K562 (cell line): ENCODE measurements around the gene MTG1. TPM values are rescaled to one million over a fixed set of nuclear protein-coding genes. Genes with fewer than 3 reads are reported as not detected.

ENCODE experiments used
- ARID1B ChIP-seq: fragments of 450-650 bp; IDR thresholded peaks from 2 replicates; pipeline ENCODE4 v1.6.1; 2016; ENCODE audit warnings: antibody characterized with exemption, mild to moderate bottlenecking, inconsistent platforms
- HDAC2 ChIP-seq: fragments of 450-650 bp; IDR thresholded peaks from 2 replicates; pipeline ENCODE4 v1.6.1; 2016; ENCODE audit warnings: mild to moderate bottlenecking
- HDGF ChIP-seq: fragments of 450-650 bp; IDR thresholded peaks from 2 replicates; pipeline ENCODE4 v1.6.1; 2016
- HOXB6 ChIP-seq: fragments of 250-450 bp; sonication (Bioruptor Pico); IDR thresholded peaks from 2 replicates; pipeline ENCODE4 v1.5.1; 2022; ENCODE audit warnings: mild to moderate bottlenecking, borderline replicate concordance
- KDM2B ChIP-seq: fragments of 250-450 bp; sonication (Bioruptor Pico); IDR thresholded peaks from 2 replicates; pipeline ENCODE4 v1.8.0; 2021; ENCODE audit warnings: mild to moderate bottlenecking, moderate library complexity
- KDM4B ChIP-seq, 2 experiments: fragments of 450-650 bp in 1 of 2; sonication (generic) in 1 of 2; IDR thresholded peaks; 2 replicates each; pipeline ENCODE4 v1.6.1; 2016 to 2017; ENCODE audit warnings: borderline replicate concordance in 2 of 2, antibody characterized with exemption in 1 of 2, low read depth in 1 of 2, mild to moderate bottlenecking in 1 of 2
- MAFG ChIP-seq: fragments of 450-650 bp; conservative IDR thresholded peaks from 2 replicates; pipeline ENCODE4 v1.6.1; 2016; ENCODE audit warnings: missing genetic modification characterization, missing compliant biosample characterization
- MCM2 ChIP-seq: fragments of 450-650 bp; IDR thresholded peaks from 2 replicates; pipeline ENCODE4 v1.6.1; 2017; ENCODE audit warnings: low read depth, mild to moderate bottlenecking
- MECOM ChIP-seq: fragments of 250-450 bp; sonication (Bioruptor Pico); IDR thresholded peaks from 2 replicates; pipeline ENCODE4 v1.8.0; 2022; ENCODE audit warnings: inconsistent platforms
- NCOA1 ChIP-seq: fragments of 450-650 bp; IDR thresholded peaks from 2 replicates; pipeline ENCODE4 v1.6.1; 2016; ENCODE audit warnings: low read depth
- NCOA4 ChIP-seq: fragments of 450-650 bp; IDR thresholded peaks from 2 replicates; pipeline ENCODE4 v1.6.1; 2018; ENCODE audit warnings: mild to moderate bottlenecking; ENCODE audit not compliant: partially characterized antibody
- NFRKB ChIP-seq: fragments of 450-650 bp; IDR thresholded peaks from 2 replicates; pipeline ENCODE4 v1.6.1; 2016; ENCODE audit warnings: low read depth
- NFYB ChIP-seq: IDR thresholded peaks from 2 replicates; pipeline ENCODE4 v1.6.1; 2011; ENCODE audit warnings: mild to moderate bottlenecking, moderate library complexity; ENCODE audit not compliant: insufficient read length; ENCODE audit errors: extremely low read depth
- NONO ChIP-seq, 2 experiments: fragments of 200-400 bp in 1 of 2; fragments of 450-650 bp in 1 of 2; formaldehyde crosslinking in 1 of 2; IDR thresholded peaks; 2 replicates each; pipeline ENCODE4 v1.6.1; 2017; ENCODE audit warnings: low read depth in 2 of 2, mild to moderate bottlenecking in 2 of 2, moderate library complexity in 2 of 2, low read length in 1 of 2
- PHF20 ChIP-seq: fragments of 450-650 bp; IDR thresholded peaks from 2 replicates; pipeline ENCODE4 v1.6.1; 2018; ENCODE audit not compliant: partially characterized antibody
- SIN3A ChIP-seq, 2 experiments: fragments of 150-350 bp in 1 of 2; IDR thresholded peaks; 2 replicates each; pipeline ENCODE4 v1.6.1; 2011 to 2016; ENCODE audit warnings: borderline replicate concordance in 2 of 2, low read depth in 2 of 2, low read length in 2 of 2, mild to moderate bottlenecking in 2 of 2, moderate library complexity in 2 of 2; ENCODE audit not compliant: control insufficient read depth in 1 of 2
- ZNF561 ChIP-seq: fragments of 450-650 bp; formaldehyde crosslinking; conservative IDR thresholded peaks from 2 replicates; pipeline ENCODE4 v1.4.0; 2020; ENCODE audit warnings: mild to moderate bottlenecking, moderate library complexity
- polyA plus RNA-seq, 8 experiments: library from polyadenylated mRNA; depleted of rRNA in 4 of 8; stranded (reverse) in 5 of 8; unstranded in 3 of 8; fragments of >200 nt; fragmentation: Nextera tagmentation in 2 of 8; fragmentation: Illumina TruSeq in 1 of 8; extraction: Ambion mirVana in 2 of 8; extraction: Trizol in 1 of 8; gene quantifications; 2 replicates each; pipeline versions ENCODE4 v1.2.1 to v1.2.3, GENCODE V29; 2011 to 2014; ENCODE audit warnings: inconsistent platforms in 1 of 8, missing spikeins in 1 of 8
- total RNA-seq, 7 experiments: library from RNA; depleted of rRNA in 6 of 7; stranded (reverse); fragments of >200 nt in 6 of 7; fragmentation: Illumina TruSeq in 2 of 7; extraction: Trizol in 2 of 7; gene quantifications; 2 replicates each; pipeline versions ENCODE4 v1.2.1 to v1.2.3, GENCODE V29; 2011 to 2021; ENCODE audit warnings: low replicate concordance in 1 of 7
- TF ChIP-seq, protein P1 (sequence below), 2 experiments: fragments of 450-650 bp in 1 of 2; sonication (generic) in 1 of 2; formaldehyde crosslinking; conservative IDR thresholded peaks; 2 replicates each; pipeline versions ENCODE4 v1.4.0 to v1.8.1; 2020 to 2022; ENCODE audit warnings: mild to moderate bottlenecking in 1 of 2, missing genetic modification reagents in 1 of 2
- TF ChIP-seq, protein P2 (sequence below): fragments of 450-650 bp; IDR thresholded peaks from one replicate; pipeline ENCODE4 v1.6.1; 2018; ENCODE audit warnings: mild to moderate bottlenecking, moderate library complexity; ENCODE audit not compliant: partially characterized antibody
- TF ChIP-seq, protein P3 (sequence below): fragments of 450-650 bp; formaldehyde crosslinking; IDR thresholded peaks from 2 replicates; pipeline ENCODE4 v1.4.0; 2020; ENCODE audit warnings: mild to moderate bottlenecking, moderate library complexity
- TF ChIP-seq, protein P4 (sequence below): sonication (generic); formaldehyde crosslinking; IDR thresholded peaks from 2 replicates; pipeline ENCODE4 v1.8.0; 2023; ENCODE audit warnings: mild to moderate bottlenecking, missing genetic modification reagents

MTG1 gene
- total and polyA plus RNA-seq, 9 of the 15 experiments (the other 6 are each of a cell fraction or from before 2014, with no cell fraction given) = 2.8 to 28.2 (median 15.4) TPM

DNA sequence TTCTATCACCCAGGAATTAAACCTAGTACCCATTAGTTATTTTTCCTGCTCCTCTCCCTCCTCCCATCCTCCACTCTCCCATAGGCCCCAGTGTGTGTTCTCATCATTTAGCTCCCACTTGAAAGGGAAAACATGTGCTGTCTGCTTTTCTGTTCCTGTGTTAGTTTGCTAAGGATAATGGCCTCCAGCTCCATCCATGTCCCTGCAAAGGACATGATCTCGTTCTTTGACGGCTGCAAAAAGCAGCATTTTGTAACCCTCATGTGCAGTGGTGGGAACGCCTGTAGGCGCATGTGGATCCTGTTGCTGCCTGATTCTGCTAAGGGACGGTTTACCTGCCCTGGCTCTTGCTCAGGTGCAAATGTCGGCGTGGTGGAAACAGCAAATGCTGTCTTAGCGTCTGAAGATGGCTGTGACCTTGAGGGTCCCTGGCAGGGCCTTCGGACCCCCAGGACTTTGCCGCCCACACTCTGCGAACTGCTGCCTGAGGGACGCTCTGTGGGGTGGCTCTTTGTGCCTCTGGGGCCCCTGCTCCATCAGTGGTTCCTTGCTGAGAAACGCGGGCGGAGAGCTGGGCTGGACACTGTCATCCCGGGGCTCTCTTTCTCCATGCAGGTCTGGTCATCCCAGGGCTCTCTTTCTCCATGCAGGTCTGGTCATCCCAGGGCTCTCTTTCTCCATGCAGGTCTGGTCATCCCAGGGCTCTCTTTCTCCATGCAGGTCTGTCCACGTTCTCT lies 5.6 kb upstream of the MTG1 start (continued):
- TF ChIP-seq PHF20 = peak; percentile 92
- TF ChIP-seq MAFG = no peak
- no peak for TF ChIP-seq HDAC2
- TF ChIP-seq, protein P1, sequence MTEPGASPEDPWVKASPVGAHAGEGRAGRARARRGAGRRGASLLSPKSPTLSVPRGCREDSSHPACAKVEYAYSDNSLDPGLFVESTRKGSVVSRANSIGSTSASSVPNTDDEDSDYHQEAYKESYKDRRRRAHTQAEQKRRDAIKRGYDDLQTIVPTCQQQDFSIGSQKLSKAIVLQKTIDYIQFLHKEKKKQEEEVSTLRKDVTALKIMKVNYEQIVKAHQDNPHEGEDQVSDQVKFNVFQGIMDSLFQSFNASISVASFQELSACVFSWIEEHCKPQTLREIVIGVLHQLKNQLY (CRISPR knock-in tag; conservative IDR thresholded peaks at IDR 0.05) = no peak
- no peak for TF ChIP-seq MCM2
- TF ChIP-seq NFYB = no peak
- TF ChIP-seq, protein P2, sequence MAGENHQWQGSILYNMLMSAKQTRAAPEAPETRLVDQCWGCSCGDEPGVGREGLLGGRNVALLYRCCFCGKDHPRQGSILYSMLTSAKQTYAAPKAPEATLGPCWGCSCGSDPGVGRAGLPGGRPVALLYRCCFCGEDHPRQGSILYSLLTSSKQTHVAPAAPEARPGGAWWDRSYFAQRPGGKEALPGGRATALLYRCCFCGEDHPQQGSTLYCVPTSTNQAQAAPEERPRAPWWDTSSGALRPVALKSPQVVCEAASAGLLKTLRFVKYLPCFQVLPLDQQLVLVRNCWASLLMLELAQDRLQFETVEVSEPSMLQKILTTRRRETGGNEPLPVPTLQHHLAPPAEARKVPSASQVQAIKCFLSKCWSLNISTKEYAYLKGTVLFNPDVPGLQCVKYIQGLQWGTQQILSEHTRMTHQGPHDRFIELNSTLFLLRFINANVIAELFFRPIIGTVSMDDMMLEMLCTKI = no peak
- TF ChIP-seq, protein P3, sequence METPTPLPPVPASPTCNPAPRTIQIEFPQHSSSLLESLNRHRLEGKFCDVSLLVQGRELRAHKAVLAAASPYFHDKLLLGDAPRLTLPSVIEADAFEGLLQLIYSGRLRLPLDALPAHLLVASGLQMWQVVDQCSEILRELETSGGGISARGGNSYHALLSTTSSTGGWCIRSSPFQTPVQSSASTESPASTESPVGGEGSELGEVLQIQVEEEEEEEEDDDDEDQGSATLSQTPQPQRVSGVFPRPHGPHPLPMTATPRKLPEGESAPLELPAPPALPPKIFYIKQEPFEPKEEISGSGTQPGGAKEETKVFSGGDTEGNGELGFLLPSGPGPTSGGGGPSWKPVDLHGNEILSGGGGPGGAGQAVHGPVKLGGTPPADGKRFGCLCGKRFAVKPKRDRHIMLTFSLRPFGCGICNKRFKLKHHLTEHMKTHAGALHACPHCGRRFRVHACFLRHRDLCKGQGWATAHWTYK = no peak
- TF ChIP-seq NFRKB = peak; percentile 96
- 0 out of 2 replicates have a peak, but pooled peaks have one; percentile 12 for TF ChIP-seq ARID1B
- no peak for TF ChIP-seq NONO (IDR thresholded peaks at IDR 0.05; ENCODE audit: low read depth in 2 of 2, low read length in 1 of 2)
- peak; percentile 93 for TF ChIP-seq NCOA1
- no peak for TF ChIP-seq NCOA4
- TF ChIP-seq HDGF = no peak
- TF ChIP-seq ZNF561 (CRISPR knock-in tag) = no peak
- no peak for TF ChIP-seq SIN3A (IDR thresholded peaks at IDR 0.05; ENCODE audit: borderline replicate concordance in 2 of 2, control insufficient read depth in 1 of 2, low read depth in 2 of 2, low read length in 2 of 2)
- TF ChIP-seq KDM2B (CRISPR knock-in tag) = no peak
- no peak for TF ChIP-seq MECOM
- no peak for TF ChIP-seq HOXB6
- TF ChIP-seq, protein P4, sequence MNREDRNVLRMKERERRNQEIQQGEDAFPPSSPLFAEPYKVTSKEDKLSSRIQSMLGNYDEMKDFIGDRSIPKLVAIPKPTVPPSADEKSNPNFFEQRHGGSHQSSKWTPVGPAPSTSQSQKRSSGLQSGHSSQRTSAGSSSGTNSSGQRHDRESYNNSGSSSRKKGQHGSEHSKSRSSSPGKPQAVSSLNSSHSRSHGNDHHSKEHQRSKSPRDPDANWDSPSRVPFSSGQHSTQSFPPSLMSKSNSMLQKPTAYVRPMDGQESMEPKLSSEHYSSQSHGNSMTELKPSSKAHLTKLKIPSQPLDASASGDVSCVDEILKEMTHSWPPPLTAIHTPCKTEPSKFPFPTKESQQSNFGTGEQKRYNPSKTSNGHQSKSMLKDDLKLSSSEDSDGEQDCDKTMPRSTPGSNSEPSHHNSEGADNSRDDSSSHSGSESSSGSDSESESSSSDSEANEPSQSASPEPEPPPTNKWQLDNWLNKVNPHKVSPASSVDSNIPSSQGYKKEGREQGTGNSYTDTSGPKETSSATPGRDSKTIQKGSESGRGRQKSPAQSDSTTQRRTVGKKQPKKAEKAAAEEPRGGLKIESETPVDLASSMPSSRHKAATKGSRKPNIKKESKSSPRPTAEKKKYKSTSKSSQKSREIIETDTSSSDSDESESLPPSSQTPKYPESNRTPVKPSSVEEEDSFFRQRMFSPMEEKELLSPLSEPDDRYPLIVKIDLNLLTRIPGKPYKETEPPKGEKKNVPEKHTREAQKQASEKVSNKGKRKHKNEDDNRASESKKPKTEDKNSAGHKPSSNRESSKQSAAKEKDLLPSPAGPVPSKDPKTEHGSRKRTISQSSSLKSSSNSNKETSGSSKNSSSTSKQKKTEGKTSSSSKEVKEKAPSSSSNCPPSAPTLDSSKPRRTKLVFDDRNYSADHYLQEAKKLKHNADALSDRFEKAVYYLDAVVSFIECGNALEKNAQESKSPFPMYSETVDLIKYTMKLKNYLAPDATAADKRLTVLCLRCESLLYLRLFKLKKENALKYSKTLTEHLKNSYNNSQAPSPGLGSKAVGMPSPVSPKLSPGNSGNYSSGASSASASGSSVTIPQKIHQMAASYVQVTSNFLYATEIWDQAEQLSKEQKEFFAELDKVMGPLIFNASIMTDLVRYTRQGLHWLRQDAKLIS (CRISPR knock-in tag) = no peak
- TF ChIP-seq KDM4B (IDR thresholded peaks at IDR 0.05; ENCODE audit: borderline replicate concordance in 2 of 2, low read depth in 1 of 2) = no peak
